GM18907 (cell line): ENCODE data around the gene TRPV5.

ENCODE experiments used
- ATAC-seq: cut with Tn5 transposase; IDR thresholded peaks from one replicate; pipeline ENCODE4 v1.9.1; 2021; ENCODE audit warnings: mild to moderate bottlenecking, moderate library complexity; ENCODE audit not compliant: unreplicated experiment

The TRPV5 gene

DNA sequence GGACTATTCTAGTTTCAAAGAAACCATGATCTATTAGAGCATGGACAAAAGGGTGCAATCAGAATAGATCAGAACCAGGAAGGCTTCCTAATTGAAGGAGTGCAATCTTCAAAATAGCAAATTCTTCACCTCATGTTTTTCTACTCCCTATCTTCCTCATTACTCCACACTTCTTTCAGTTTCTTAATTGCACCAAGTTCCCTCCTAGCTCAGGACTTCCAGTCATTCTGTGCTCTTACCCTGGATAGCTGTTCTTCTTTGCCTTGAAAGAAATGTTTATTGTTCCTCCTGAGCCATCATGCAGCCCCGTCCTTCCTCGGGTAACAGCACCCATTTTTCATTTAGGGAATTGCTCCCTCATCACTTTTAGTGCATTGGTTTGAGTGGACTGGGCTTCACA is 23.1 kb downstream of the TRPV5 start:
- no peak for ATAC-seq

DNA sequence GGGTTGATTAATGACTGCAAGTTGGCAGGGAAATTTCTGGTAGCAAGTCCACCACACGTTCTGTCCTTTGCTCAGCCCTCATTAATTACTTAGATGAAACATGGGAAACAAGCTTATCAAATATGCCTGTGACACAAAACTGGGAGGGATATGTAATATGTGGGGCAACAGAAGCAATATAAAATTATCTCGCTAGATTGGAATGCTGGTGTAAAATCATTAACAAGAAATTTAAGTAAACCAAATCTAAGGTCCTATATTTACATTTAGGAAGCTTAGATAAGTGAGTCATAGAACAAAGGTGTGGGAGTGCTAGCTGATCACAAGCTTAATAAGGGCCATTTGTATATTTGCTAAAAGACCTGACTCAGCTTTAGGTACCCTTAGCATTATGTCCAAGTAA is 23.5 kb downstream of the TRPV5 start:
- no peak for ATAC-seq

DNA sequence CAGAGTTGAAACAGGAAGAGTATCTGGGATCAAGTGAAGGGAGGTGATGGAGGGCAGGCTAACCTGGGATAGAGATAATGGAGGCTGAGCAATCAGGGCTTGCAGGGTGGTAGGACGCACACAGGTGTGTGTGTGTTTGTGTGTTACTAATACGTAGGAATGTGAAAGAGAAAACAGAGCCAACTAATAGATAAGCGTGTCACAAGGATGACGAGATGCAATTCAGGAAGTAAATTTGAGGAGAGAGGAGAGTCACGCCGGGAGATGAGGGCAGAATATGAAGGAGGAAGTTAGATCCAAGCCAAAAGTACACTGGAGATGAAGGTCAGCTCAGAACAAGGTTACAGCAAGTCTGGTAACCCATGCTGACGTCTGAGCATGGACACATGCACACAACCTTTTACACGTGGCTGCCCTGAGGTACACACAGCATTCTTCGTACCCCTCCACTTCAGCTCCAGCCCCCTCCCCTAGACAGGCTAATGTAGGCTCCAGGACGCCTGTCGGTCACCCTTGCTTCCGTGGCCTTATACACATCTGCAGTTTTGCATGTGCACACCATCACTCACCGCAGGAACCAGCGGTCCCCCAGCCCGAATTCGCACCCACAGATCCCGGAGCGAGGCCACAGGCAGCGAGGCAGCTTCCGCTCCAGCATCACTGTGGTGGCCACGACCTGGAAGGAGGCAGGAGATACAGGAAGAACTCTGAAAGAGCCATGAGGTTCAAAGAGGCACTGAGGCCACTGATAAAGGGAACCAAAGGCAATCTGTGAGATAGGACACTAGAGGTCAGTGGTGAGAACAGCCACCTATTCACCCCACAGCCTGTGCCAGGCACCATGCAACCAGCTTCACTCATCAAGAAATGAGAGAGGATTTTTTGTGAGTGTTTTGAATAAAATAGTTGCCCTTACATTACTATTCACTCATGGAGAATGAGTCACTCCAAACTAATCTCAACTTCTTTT is 24.3 kb downstream of the TRPV5 start:
- ATAC-seq, result no peak

DNA sequence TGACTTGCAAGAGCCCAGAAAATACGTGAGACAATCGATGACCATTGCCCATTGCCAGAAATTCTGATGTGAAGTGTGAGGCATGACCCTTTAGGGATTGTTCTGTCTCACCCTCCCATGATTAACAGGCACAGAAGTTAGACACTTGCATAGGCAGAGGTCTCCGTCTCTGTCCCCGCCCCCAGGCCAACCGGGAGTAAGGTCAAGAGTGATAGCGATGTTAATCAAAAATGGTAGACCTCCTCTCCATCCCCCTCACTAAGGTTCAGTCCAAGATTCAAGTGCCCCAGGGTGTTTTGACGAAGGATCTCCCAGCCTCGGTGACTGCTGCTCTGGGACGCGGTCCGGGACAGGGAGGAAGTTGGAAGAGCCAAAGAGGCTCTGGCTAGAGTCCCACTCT is 25.3 kb downstream of the TRPV5 start:
- ATAC-seq, result no peak

DNA sequence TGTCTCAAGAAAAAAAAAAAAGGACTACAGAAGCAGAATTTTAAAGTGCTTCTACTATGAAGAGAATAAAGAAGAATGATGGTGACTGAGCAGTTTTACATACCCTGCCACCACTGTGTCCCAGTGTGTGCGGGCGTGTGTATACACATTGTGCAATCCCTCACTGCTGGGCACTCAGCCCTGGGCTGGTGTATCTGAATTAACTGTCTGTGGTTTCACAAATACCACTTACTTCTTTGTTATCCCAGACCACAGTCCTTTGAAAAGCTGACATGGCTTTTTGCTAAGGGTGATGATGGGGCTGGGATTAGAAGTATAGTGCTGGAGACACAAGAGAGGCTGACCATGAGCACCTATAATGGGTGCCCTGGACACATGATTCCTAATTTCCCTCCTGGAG is 26.9 kb downstream of the TRPV5 start:
- ATAC-seq, result no peak

DNA sequence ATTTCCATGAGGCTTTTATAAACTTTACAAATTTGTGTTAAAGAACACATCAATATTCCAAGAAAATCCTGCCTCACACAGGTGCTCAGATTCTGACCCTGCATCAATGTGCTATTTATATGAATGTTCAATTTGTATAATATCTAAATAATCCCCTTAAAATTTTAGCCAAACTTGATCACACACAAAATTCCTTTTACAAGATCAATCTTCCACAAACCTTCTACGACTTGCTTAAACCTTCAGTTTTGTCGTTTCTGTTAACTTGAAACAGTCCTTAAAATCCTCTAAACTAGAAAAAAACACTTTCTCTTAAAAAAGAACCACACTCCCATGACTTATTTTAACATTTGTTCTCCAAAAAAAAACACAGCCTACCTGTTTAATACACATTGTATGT is 27.8 kb downstream of the TRPV5 start:
- ATAC-seq, result no peak

DNA sequence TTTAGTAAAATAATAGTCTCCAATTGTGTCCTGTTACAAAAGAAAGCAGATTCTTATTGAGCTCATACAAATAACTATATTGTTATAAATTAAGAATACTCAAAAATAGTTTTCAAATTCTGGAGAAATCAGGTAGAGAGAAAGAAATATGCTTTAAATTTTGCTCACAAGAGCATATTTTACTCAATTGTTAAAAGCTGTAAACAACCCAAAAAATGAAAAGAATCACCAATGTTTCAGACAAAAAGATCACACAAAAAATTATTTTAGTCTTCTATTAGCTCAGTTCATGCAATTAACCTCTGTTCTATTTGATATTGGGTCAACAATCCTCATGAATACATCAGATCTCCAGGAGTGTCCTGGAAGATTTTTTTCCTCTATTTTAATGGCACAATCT is 29.4 kb downstream of the TRPV5 start:
- no peak for ATAC-seq

DNA sequence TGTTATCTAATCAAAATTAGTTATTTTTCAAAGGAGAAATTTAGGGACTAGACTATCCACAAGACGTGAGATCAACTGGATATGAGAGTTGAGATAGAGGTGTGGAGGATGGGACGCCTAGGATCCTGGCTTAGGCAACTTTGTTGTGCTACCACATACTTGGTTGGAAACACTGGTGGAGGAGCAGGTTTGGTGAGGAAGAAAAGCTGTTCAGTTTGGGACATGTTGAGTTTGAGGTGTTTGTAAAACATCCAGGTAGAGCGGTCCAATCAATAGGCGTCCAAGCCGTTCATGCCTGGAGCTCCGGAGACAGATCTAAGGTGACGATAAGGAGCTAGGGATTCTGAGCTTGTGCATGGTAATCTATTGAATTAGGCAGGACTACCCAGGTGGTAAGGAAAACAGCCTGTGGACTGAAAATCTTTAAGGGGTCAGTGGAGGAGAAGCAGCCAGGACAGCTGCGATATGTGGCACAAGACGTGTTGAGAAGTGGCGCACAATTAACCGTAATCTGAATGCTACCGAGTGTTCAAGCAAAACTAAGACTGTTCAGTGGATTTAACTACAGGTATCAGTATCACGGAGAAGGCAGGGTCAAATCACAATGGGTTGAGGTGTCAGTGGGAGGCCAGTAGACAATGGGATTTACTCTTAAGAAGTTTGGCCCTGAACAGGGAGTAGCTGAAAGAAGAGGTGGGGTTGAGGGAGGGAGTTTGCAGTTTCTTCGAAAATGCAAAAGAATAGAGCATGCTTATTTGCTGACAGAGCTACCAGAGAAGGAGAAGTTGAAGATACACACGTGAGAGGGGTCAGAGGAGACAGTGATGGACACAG is 31.9 kb downstream of the TRPV5 start:
- no peak for ATAC-seq

DNA sequence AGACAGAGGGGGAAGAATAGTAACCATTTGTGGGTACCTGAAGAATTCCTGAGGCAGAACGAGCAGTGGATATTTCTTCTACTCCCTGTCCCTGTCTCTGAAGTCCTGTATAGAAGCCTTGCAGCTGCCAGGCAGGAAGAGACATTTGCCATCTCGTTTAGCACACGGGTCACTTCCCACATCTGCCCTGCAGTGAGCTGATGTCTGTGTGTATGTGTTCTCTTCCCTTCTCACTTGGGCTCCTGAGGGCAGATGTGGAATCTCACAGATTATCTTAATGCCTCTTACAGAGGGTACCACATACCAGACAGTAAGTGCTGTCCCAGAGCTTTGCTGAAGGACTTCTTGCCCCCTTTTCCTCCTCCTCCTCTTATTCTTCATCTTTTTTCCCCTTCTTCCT is 33.9 kb downstream of the TRPV5 start:
- no peak for ATAC-seq

DNA sequence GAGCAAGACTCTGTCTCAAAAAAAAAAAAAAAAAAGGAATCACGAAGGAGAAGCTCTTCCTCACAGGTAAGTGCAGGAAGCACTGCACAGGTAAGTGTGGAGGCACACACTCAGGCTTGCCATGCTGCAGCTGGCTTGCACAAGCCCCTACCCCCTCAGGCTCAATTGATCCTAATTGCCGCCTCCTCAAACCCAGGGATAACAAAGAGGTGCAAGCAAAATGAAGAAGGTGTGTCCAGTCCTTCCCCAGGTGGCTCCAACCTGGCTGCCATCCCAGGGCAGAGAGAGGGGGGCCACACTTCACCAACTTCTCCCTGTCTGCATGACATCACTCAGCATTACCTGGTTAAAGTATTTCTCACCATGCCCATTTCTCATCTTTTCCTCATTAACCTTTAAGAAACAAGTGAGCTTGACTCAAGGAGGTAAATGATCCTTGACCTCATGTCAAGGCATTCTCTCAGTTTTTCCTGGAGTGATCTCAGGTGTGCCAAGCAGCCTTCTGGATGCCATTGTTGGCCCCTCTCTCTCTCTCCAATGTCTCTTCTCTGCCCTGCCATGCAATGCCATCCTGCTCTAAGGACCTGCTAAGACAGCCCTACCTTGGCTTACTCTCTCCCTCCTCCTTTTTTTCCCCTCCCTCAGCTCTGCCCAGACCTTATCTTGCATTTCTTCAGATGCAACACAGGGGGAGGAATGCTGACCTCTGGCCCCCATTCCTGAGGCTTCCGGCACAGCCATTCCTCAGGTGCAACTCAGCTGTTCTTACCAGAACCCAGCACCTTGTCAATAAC is 35.0 kb downstream of the TRPV5 start:
- no peak for ATAC-seq

DNA sequence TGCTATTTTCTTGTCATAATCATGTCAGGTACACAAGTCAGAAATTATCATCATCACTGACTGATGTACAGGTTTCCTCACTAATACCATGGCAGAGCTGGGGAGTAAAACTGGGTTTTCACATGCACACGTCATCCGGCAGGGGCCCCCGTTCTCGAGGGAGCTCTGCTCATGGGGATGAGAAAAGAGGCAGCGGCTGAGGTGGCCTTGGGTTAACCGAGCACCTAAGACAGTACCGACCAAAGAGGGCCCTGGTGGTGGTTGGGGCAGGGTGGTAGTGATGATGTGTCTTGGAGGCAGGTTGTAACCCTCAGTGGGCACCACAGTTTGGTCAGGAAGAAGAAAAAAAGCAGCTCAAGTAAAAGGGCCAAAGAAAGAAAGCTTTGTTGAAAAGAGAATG is 35.9 kb downstream of the TRPV5 start:
- no peak for ATAC-seq

DNA sequence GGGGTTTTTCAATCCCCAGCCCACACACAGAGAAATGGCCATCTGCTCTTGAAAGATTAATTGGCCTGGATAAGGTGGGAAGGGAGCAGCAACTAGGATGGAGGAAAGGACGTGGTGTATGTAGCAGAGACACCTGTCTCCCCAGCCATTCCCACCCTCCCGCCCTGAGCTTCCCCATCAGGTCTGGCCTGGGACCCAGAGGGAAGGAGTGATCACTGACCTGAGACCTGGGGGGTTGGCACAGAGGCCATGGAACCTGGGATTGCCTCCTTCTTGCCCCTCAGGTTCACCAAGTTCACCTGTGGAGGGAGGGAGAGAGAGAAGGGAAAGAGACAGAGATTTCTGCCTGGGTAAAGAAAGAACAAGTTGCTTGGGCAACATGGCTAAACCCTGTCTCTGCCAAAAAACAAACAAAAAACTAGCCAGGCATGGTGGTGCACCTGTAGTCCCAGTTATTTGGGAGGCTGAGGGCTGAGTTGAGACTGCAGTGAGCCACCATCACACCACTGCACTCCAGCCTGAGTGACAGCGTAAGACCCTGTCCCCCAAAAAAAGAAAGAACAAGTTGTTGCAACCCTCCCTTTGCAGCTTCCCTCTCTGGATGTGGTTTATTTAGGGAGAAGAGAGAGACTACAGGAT is 36.7 kb downstream of the TRPV5 start:
- ATAC-seq, result no peak

DNA sequence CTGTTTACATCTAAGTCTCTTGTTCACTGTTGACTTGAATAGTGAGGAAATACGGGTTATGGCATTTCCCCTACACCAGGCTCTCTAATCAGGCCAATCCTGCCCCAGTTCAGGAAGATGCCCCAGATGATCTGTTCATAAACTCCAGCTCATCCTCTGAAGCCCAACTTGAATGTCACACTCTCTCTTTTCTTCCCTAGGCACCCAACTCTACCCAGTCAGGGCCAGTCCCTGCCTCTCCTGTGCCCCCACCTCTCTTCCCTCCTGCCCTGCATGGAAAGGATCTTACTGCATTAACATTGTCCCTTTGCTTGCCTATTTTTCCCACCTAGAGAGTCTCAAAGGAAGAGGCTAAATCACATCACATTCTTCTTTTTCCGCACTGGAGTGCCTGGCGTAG is 37.4 kb downstream of the TRPV5 start:
- ATAC-seq, result no peak

DNA sequence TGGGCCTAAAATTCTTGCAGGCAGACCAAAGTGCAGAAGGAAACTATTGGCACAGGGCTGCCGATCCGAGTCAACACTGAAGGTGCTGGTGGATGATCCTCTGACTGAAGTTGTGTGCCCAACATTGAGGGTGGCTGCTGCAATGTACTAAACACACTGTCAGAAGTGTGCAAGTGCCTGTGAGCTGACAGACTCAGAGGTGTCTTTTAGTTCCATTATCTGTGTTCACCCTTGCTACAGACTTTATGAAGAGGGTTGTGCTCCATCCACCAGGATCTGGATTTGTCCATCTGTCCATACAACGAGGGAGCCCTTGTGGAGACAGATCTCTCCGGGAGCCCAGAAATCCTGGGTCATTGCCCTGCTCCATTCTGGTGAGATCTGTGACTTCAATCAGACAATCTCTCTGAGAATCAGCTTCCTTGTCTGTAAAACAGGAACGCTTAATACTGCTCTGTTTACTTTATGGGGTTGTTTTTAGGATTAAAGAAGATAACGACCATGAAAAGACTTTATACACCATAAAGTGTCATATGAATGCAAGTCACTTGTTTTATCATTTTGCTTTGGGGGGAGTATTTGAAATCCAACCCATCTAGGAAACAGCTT is 38.5 kb downstream of the TRPV5 start:
- ATAC-seq, result no peak

DNA sequence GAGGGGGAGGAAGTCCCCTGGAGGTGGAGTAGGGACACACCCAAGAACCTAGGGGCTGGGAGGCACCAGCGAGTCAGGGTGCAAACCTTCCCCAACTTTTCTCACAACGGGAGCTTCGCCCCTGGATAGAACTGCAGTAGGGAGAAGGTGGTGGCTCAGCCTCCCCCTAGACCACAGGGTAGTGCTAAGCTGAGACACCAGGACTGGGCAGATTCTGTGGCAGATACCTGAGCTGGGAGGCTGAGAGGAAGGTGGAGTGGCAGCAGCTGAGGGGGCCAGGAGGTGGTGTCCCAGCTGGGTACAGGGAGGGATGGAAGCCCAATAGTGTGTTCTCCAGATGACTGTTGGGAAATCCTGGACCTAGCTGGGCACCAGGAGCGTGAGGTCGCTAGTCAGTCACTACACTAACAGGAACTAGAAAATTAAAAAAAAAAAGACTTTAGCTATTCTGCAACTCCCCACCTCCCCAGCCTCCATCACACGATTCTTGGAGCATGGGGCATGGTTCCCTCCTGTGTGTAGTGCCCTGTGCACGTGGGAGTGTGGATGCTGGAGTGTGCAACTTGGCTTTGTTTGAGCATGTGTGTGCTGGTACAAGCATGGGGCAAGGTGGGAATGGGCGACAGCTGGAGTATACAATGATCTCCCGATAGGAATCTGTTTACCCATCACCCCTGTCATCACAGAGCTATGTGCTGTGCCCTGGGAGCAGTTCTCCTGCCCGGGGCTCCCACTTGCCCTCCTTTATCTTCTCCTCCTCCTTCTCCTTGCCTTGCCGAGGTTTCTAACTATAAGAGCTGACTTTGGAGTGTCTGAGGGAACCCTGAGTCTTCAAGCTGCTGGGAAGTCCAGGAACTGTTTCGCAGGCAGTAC is 39.2 kb downstream of the TRPV5 start:
- no peak for ATAC-seq

DNA sequence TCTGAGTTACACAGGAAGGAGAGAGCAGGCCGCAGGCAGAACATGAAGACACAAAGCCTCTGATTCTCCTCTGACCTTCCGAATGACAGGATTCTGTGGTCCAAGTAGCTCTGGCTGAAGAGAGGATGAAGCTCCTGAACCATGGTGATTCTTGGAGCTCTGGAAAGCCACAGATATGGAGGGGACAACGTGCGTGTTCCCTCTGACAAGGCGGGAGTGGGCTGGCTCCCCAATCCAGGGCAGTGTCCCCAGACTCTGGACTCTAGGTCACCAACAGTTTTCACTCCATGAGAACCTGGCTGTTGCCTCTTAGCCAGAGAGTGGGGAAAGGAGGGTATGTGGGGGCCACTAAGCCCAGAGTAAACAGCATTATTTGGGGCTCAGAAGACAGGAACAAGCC is 40.6 kb downstream of the TRPV5 start:
- no peak for ATAC-seq

DNA sequence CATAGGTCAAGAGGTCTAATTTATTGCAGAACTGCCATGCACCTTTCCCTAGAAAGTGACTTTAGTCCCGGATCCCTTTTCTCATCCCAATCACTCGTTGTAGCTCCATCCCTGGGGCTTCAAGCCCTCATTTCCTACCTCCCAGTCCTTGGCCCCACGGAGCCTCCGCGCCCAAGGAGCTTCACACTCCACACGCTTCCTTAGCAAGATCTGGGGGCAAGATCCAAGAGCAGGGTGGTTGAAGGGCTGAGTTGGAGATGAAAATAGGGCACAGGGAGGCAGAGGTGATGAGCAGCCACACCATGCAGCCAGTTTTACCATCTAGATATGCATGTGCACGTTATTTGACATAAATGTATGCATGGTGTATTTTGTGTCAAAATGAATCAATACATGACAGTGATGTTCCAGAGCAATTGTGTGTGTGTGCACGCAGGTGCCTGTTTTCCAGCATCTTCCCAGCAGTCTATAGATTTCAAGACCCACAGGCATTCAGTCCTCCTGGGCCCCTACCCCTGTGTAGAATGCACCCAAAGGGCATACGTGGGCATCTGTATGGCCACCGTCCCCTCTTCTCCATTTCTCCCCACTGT is 42.0 kb downstream of the TRPV5 start:
- ATAC-seq, result no peak

DNA sequence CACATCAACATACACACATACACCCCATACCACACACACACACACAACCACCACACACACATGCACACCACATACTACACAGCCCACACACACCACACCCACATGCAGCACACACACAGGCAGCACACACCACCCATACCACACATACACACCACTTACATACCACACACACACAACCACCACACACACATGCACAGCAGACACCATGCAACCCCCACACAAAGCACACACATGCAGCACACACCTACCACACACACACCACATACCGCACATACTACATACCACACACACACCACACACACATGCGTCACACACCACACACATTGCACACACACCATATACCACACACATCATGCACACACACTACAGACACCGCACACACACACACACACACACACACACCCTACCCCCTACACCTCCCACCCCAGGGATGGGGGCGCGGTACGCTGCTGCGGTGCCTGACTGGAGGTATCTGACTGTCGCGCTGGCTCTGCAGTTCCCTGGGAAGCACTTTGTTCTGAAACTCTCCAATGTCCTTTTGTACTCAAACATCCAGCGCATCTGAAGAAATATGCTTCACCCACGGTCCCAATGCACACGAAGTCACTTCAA is 42.6 kb downstream of the TRPV5 start:
- ATAC-seq, result no peak

DNA sequence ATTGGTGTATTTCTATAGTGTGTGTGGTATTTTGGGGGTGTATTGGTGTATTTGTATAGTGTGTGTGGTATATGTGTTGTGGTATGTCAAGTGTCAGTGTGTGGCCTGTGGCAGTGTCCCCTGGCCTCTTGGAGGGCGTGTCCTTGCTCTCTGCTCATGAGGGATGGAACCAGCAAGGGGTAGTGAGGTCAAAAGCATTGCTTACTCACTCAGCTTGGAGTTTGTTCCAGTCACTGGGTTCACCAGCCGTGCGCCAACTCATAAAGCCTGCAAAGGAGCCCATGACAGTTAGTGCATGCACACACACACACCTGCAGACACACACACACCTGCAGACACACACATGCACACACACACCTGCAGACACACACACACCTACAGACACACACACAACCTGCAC is 43.7 kb downstream of the TRPV5 start:
- no peak for ATAC-seq
